NCI-H226 (cell line): Measurements from ENCODE around the gene CAB39L.

ENCODE experiments used
- DNase-seq: peaks from one replicate; pipeline ENCODE4 v3.0.0-alpha.2; 2015

CAB39L gene

DNA sequence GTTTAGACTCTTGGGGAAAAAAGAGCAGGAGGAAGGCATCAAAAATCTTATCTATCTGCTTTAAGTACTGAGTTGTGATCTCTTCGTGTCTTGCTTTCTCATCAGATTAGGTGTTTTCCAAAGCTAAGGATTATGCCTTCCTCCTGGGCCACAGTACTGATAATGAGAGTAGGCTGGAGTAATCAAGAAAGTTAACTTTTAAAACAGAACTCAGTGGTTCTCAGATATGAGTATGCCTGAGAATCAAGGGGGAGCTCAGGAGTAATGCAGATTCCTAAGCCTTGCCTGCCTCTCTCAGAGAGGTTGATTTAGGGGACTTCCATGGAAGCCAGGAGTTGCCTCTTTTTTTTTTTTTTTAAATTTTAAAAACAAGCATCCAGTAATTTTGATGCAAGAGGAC is 172.6 kb downstream of the CAB39L start:
- no peak for DNase-seq

DNA sequence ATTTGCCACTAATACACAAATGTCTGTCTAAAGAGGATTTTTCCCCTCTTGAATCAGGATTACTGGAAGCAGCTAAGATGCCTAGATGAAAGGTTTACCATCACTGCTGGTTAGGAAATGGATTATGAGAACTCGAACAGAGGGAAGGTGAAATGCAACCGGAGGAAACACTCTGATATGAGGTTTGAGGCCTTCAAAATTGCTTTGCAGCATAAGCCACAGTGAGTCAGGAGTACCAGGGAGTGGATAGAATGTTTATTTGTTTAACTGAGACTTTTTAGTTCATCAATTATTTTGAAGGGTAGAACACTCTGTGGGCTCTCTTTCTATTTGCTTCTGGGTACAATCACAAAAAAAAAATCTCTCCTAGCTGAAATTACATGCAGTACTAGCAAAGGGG is 178.0 kb downstream of the CAB39L start:
- DNase-seq: no peak

DNA sequence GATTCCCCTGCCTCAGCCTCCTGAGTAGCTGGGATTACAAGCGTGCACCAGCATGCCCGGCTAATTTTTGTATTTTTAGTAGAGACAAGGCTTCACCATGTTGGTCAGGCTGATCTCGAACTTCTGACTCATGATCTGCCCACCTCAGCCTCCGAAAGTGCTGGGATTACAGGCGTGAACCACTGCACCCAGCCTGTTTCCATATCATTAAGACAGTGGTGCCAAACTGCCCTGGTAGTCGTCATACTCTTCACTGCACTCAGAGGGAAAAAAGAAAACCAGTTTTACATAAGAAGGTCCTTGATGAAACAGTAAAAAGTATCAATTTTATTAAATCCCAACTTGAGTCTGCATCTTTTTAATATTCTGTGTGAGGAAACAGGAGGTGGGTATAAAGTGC is 181.2 kb downstream of the CAB39L start:
- no peak for DNase-seq

DNA sequence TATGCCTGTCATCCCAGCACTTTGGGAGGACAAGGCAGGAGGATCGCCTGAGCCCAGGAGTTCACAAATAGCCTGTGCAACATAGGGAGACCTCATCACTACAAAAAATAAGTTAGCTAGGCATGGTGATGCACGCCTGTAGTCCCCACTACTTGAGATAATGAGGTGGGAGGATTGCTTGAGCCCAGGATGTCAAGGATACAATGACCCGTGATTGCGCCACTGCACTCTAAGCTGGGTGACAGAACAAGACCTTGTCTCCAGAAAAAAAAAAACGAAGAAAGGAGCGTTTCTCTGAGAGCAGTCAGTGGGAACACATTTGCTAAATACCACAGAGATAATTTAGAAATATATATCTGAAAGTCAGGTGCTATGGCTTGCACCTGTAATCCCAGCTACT is 184.3 kb downstream of the CAB39L start:
- no peak for DNase-seq
